Uterus (tissue), 4 donors: ENCODE results near the gene MSL1. TPM values are rescaled to one million over a fixed set of nuclear protein-coding genes. Genes with fewer than 3 reads are reported as not detected.
A peak's percentile ranks its signal among the peaks of the same experiment; 100 is the strongest.

ENCODE experiments used
- DNase-seq, 2 donors: peaks; one replicate each; pipeline ENCODE4 v3.0.0-alpha.2; 2019 to 2020
- H3K27ac ChIP-seq, 2 donors: fragments of 200-600 bp; sonication (generic); 1 replicate in 1 of 2; 2 replicates in 1 of 2; pipeline ENCODE4 v1.5.1; 2016 to 2018
- H3K27me3 ChIP-seq, 2 donors: fragments of 200-600 bp; sonication (generic); one replicate each; pipeline ENCODE4 v1.5.1; 2018 to 2019; ENCODE audit warnings: control low read depth in 1 of 2
- H3K36me3 ChIP-seq, 2 donors: fragments of 200-600 bp; sonication (generic); one replicate each; pipeline ENCODE4 v1.5.1; 2019; ENCODE audit warnings: control low read depth in 1 of 2
- H3K4me1 ChIP-seq, 2 donors: fragments of 200-600 bp; sonication (generic); one replicate each; pipeline ENCODE4 v1.5.1; 2018 to 2019; ENCODE audit warnings: control low read depth in 1 of 2
- H3K4me3 ChIP-seq, 2 donors: fragments of 200-600 bp; sonication (generic); 1 replicate in 1 of 2; 2 replicates in 1 of 2; pipeline ENCODE4 v1.5.1; 2018 to 2019; ENCODE audit warnings: mild to moderate bottlenecking in 1 of 2
- H3K9me3 ChIP-seq, 2 donors: fragments of 200-600 bp; sonication (generic); one replicate each; pipeline ENCODE4 v1.5.1; 2019; ENCODE audit warnings: control low read depth in 1 of 2
- CTCF ChIP-seq, 4 experiments: fragments of 200-600 bp in 2 of 4; fragments of 450-650 bp in 2 of 4; sonication (generic) in 2 of 4; IDR thresholded peaks; one replicate each; pipeline ENCODE4 v1.5.1; 2016 to 2019; ENCODE audit warnings: antibody characterized with exemption in 4 of 4, mild to moderate bottlenecking in 2 of 4, moderate library complexity in 1 of 4
- POLR2A ChIP-seq, 2 donors: fragments of 450-650 bp; IDR thresholded peaks; one replicate each; pipeline ENCODE4 v1.6.1; 2016; ENCODE audit warnings: antibody characterized with exemption in 2 of 2, mild to moderate bottlenecking in 1 of 2, moderate library complexity in 1 of 2
- intact Hi-C: fragments of 100-400 bp; cut with DNase I; formaldehyde crosslinking; loops from one replicate; pipeline ENCODE4 v1.15.1; 2023; ENCODE audit warnings: low total_unique reads
- total RNA-seq, 4 donors: library from RNA; depleted of rRNA in 3 of 4; stranded (reverse); fragments of >200 nt in 3 of 4; gene quantifications; one replicate each; pipeline versions ENCODE4 v1.1.0 to v1.2.4, GENCODE V29; 2014 to 2023
- donor health status: DM: yes; HTN: yes; CAD: no.

MSL1 gene
- total RNA-seq, 4 donors from 2014 or later = 51.0 to 151 (median 77.6) TPM

GRCh38 chr17:40079545-40079944, 42.2 kb upstream of the MSL1 start:
- Histone ChIP-seq H3K4me3 (no peak overlapping the region), H3K27me3 (no peaks in the 10 kb centered on the region), H3K9me3 (no peaks in the 10 kb centered on the region), H3K4me1 (peaks cover 6 to 16% of the 10 kb centered on the region in 2 donors), H3K36me3 (no peaks in the 10 kb centered on the region), H3K27ac (no peak overlapping the region)
- intact Hi-C loops = loop anchor here (10.0 kb wide), 1 partner anchor 65 kb away; the partner anchor contains the start of gene CSF3
- no peak for DNase-seq
- no peak for TF ChIP-seq POLR2A (IDR thresholded peaks at IDR 0.05)

- no peak for DNase-seq
- Histone ChIP-seq H3K27me3 (no peaks in the 10 kb centered on the region), H3K9me3 (no peaks in the 10 kb centered on the region), H3K4me1 (no peaks in the 10 kb centered on the region), H3K4me3 (no peak overlapping the region), H3K36me3 (no peaks in the 10 kb centered on the region), H3K27ac (peak overlapping the region in 1 of 2 donors; percentile 18)
- intact Hi-C loops = no loop called here
- no peak for TF ChIP-seq CTCF (IDR thresholded peaks at IDR 0.05)
Observed at GRCh38 chr17:40084477-40084876, 37.3 kb upstream of the MSL1 start.

- intact Hi-C loops = no loop called here
- Histone ChIP-seq H3K27ac (peak overlapping the region; percentile 54 to 66), H3K9me3 (no peaks in the 10 kb centered on the region), H3K4me3 (no peak overlapping the region), H3K4me1 (peaks cover 3 to 9% of the 10 kb centered on the region in 2 donors), H3K36me3 (no peaks in the 10 kb centered on the region), H3K27me3 (no peaks in the 10 kb centered on the region)
- DNase-seq = peak; percentile 57 to 59
- TF ChIP-seq CTCF (IDR thresholded peaks at IDR 0.05) (peak; percentile 79 to 82 (median 80)), POLR2A (IDR thresholded peaks at IDR 0.05) (no peak)
Observed at GRCh38 chr17:40086150-40087044, 35.4 kb upstream of the MSL1 start.

- H3K27ac ChIP-seq = peak overlapping the region; percentile 90 to 99
- H3K36me3 ChIP-seq = no peaks in the 10 kb centered on the region
- H3K4me3 ChIP-seq = no peak overlapping the region
- intact Hi-C loops = no loop called here
- no peak for DNase-seq
- no peaks in the 10 kb centered on the region for H3K27me3 ChIP-seq
- TF ChIP-seq POLR2A (IDR thresholded peaks at IDR 0.05) = no peak
- TF ChIP-seq CTCF (IDR thresholded peaks at IDR 0.05) = no peak
- peaks cover 7 to 9% of the 10 kb centered on the region in 2 donors for H3K4me1 ChIP-seq
- H3K9me3 ChIP-seq = no peaks in the 10 kb centered on the region
Observed at GRCh38 chr17:40087049-40087794, 34.5 kb upstream of the MSL1 start.

- no peak overlapping the region for H3K4me3 ChIP-seq
- peaks cover 10 to 12% of the 10 kb centered on the region in 2 donors for H3K4me1 ChIP-seq
- no peak for DNase-seq
- TF ChIP-seq POLR2A (IDR thresholded peaks at IDR 0.05) = no peak
- TF ChIP-seq CTCF (IDR thresholded peaks at IDR 0.05) = no peak
- H3K27ac ChIP-seq = peak overlapping the region; percentile 90 to 99
- intact Hi-C loops = no loop called here
- H3K27me3 ChIP-seq = no peaks in the 10 kb centered on the region
- no peaks in the 10 kb centered on the region for H3K36me3 ChIP-seq
- no peaks in the 10 kb centered on the region for H3K9me3 ChIP-seq
Observed at GRCh38 chr17:40087903-40088718, 33.7 kb upstream of the MSL1 start.
